Erythroblast (primary cell): ENCODE results near the gene REX1BD.

Experiments
- GATA1 ChIP-seq: IDR thresholded peaks from 2 replicates; pipeline ENCODE4 v1.6.1; 2011; ENCODE audit warnings: low read depth, mild to moderate bottlenecking, control low read depth, low read length, moderate library complexity
- POLR2A ChIP-seq: IDR thresholded peaks from 2 replicates; pipeline ENCODE4 v1.6.1; 2011; ENCODE audit warnings: mild to moderate bottlenecking, low read length

DNA sequence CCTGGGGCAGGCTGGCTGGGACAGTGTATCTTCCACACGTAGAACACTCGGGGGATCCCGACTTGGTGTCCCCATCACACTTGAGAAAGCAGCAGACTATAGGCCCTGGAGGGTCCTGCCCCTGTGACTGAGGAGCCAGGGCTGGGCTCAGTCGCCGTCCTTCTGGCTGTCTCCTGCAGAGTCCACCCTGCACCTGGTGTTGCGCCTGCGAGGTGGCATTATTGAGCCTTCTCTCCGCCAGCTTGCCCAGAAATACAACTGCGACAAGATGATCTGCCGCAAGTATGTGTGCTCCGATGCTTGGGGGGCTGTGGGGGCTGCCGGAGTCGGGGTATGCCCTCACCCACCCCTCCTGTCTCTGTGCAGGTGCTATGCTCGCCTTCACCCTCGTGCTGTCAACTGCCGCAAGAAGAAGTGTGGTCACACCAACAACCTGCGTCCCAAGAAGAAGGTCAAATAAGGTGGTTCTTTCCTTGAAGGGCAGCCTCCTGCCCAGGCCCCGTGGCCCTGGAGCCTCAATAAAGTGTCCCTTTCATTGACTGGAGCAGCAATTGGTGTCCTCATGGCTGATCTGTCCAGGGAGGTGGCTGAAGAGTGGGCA lies 13.8 kb upstream of the REX1BD start:
- TF ChIP-seq POLR2A (no peak), GATA1 (no peak)
